SU-DHL-6 (cell line): Measurements from ENCODE around the gene BCAP31.

Source experiments
- CTCF ChIP-seq: fragments of 200-600 bp; sonication (generic); IDR thresholded peaks from one replicate; pipeline ENCODE4 v1.5.1; 2017; ENCODE audit warnings: antibody characterized with exemption, mild to moderate bottlenecking, low read length, moderate library complexity; ENCODE audit not compliant: insufficient read depth, poor library complexity, severe bottlenecking
- EZH2phosphoT487 ChIP-seq: fragments of 200-600 bp; sonication (generic), shearing (Covaris generic); conservative IDR thresholded peaks from 2 replicates; pipeline ENCODE4 v1.6.1; 2018; ENCODE audit warnings: mild to moderate bottlenecking, antibody characterized with exemption, low read length, moderate library complexity, mixed read lengths

GRCh38 chrX:153763989-153764755 lies 40.0 kb upstream of the BCAP31 start, which contains the start of gene PLXNB3:
- TF ChIP-seq CTCF: peak; percentile 73
- TF ChIP-seq EZH2phosphoT487: no peak
